ENCODE measurements around the gene STON1. TPM values are rescaled to one million over a fixed set of nuclear protein-coding genes. Genes with fewer than 3 reads are reported as not detected.

Gene STON1
- total and polyA plus RNA-seq, 2 of the 8 experiments (the other 6 are each of a cell fraction or from before 2014, with no cell fraction given) = 5.0 to 10.1 TPM

GRCh38 chr2:48587560-48587959, 57.6 kb downstream of the STON1 start (continued):
- TF ChIP-seq CEBPB (IDR thresholded peaks at IDR 0.05; ENCODE audit: low read depth, low read length) (no peak), RNF2 (IDR thresholded peaks at IDR 0.05; ENCODE audit: borderline replicate concordance, low read depth, low read length, missing control alignments, poor library complexity, severe bottlenecking) (no peak), CHD1 (IDR thresholded peaks at IDR 0.05; ENCODE audit: low read depth, low read length) (no peak), PHF8 (conservative IDR thresholded peaks at IDR 0.05; ENCODE audit: low read depth, low read length) (no peak), SRF (IDR thresholded peaks at IDR 0.05; ENCODE audit: low read depth, low read length) (no peak), SP2 (IDR thresholded peaks at IDR 0.05; ENCODE audit: low read length) (no peak), TEAD4 (IDR thresholded peaks at IDR 0.05; ENCODE audit: low read depth, low read length) (no peak), CBX5 (IDR thresholded peaks at IDR 0.05; ENCODE audit: low read depth, low read length) (no peak), NANOG (IDR thresholded peaks at IDR 0.05; ENCODE audit: insufficient read depth, low read depth, low read length, poor library complexity, severe bottlenecking) (no peak), GABPA (IDR thresholded peaks at IDR 0.05; ENCODE audit: borderline replicate concordance, insufficient read depth, low read length) (no peak), CHD7 (IDR thresholded peaks at IDR 0.05; ENCODE audit: insufficient replicate concordance, low read length) (no peak)
